Aorta (tissue), 5 donors: ENCODE results near the gene LTB. TPM values are rescaled to one million over a fixed set of nuclear protein-coding genes. Genes with fewer than 3 reads are reported as not detected.

Experiments
- ATAC-seq: fragments of 200-7000 bp; cut with Tn5 transposase; one replicate; pipeline ENCODE4 v1.9.1; 2022; ENCODE audit warnings: moderate library complexity; ENCODE audit not compliant: low FRiP score
- DNase-seq, 2 donors: peaks; one replicate each; pipeline ENCODE4 v3.0.0-alpha.2; 2020
- H3K27ac ChIP-seq, 2 donors: one replicate each; pipeline ENCODE4 v1.5.1; 2013; ENCODE audit warnings: low read length in 2 of 2, mild to moderate bottlenecking in 2 of 2, moderate library complexity in 2 of 2, control low read depth in 1 of 2, inconsistent platforms in 1 of 2, low read depth in 1 of 2
- H3K27me3 ChIP-seq, 2 donors: one replicate each; pipeline ENCODE4 v1.6.1; 2013; ENCODE audit warnings: control low read depth in 1 of 2, low read length in 1 of 2, mild to moderate bottlenecking in 1 of 2, moderate library complexity in 1 of 2; ENCODE audit not compliant: insufficient read depth in 2 of 2, control insufficient read depth in 1 of 2
- H3K36me3 ChIP-seq, 2 donors: one replicate each; pipeline ENCODE4 v1.6.1; 2013; ENCODE audit warnings: control low read depth in 1 of 2, low read length in 1 of 2, mild to moderate bottlenecking in 1 of 2; ENCODE audit not compliant: insufficient read depth in 2 of 2, control insufficient read depth in 1 of 2
- H3K4me1 ChIP-seq, 2 donors: one replicate each; pipeline ENCODE4 v1.6.1; 2013; ENCODE audit warnings: low read length in 2 of 2, control low read depth in 1 of 2, mild to moderate bottlenecking in 1 of 2, moderate library complexity in 1 of 2; ENCODE audit not compliant: insufficient read depth in 2 of 2, control insufficient read depth in 1 of 2
- H3K4me3 ChIP-seq, 2 donors: one replicate each; pipeline ENCODE4 v1.5.1; 2013; ENCODE audit warnings: low read length in 2 of 2, control low read depth in 1 of 2, mild to moderate bottlenecking in 1 of 2
- H3K9me3 ChIP-seq: one replicate; pipeline ENCODE4 v1.6.1; 2013; ENCODE audit warnings: mild to moderate bottlenecking, low read length; ENCODE audit not compliant: control insufficient read depth
- WGBS, 2 donors: extraction: QIAGEN DNeasy Blood & Tissue Kit; methylation state at CpG; one replicate each; pipeline ENCODE4 v1.1.7; 2013; 5-methylcytosine and 5-hydroxymethylcytosine counted together
- intact Hi-C, 2 donors: fragments of 100-400 bp; cut with DNase I; formaldehyde crosslinking; loops; one replicate each; pipeline versions ENCODE4 v1.14.2 to v1.15.0; 2022
- long read RNA-seq, 2 donors: library from polyadenylated mRNA; unstranded; transcript quantifications; one replicate each; pipeline ENCODE4 v2.0.0, GENCODE V29; 2020 to 2021
- polyA plus RNA-seq, 2 donors: library from polyadenylated mRNA; stranded (reverse); fragments of 200-250 nt; gene quantifications; one replicate each; pipeline ENCODE4 v1.2.3, GENCODE V29; 2013
- total RNA-seq, 2 donors: library from RNA; stranded (reverse); fragmentation: NEBNext Ultra II Directional; extraction: Animal tissue kit (Norgen Biotek cat#: 25700); gene quantifications; one replicate each; pipeline ENCODE4 v1.2.1, GENCODE V29; 2021
- donor health status: healthy with polysubstance abuse.
- donor health status: Bipolar disorder and iron deficiency.
- donor health status: DM: no; HTN: no; CAD: no.
- donor health status: DM: no; HTN: no; CAD: no.
- donor health status: DM: yes; HTN: yes; CAD: no.

LTB gene
- total RNA-seq, result 1 to 10 TPM; 1.4 to 3.6 TPM
- polyA plus RNA-seq, result 1 to 10 TPM in 1 of 2 donors, under 1 TPM in 1; 0.88 to 2.5 TPM
- long read RNA-seq, donor 1, partial matches to known transcripts, result 0 of 1 reads
- long read RNA-seq, donor 1, other reads (novel, unspliced or antisense), result 1 of 1 reads
- long read RNA-seq, donor 2, partial matches to known transcripts, result 0 of 5 reads
- long read RNA-seq, donor 2, other reads (novel, unspliced or antisense), result 1 of 5 reads

- no peaks in the 10 kb centered on the region for H3K9me3 ChIP-seq
- DNase-seq, result no peak
- peak within 1 kb of the TSS; percentile 20 to 32 for H3K4me3 ChIP-seq
- H3K27me3 ChIP-seq, result no peaks in the 10 kb centered on the region
- H3K4me1 ChIP-seq, result no peaks in the 10 kb centered on the region
- no peaks in the 10 kb centered on the region for H3K36me3 ChIP-seq
- intact Hi-C loops, result no loop called here
- H3K27ac ChIP-seq, result peak within 1 kb of the TSS in 1 of 2 donors; percentile 7
- no peak for ATAC-seq
- 81 to 86% methylated on average over 3 of the region's 3 CpGs for WGBS, 2 donors
Measured at GRCh38 chr6:31582230-31582643, at the start of gene LTB. TSS of gene LTB (minus strand) at chr6:31582424. CDS start at chr6:31582417, 7 bp downstream.

GRCh38 chr6:31631681-31632278 lies 49.6 kb upstream of the LTB start:
- ATAC-seq, result no peak

GRCh38 chr6:31631209-31631608 lies 49.0 kb upstream of the LTB start:
- ATAC-seq, result no peak

More at GRCh38 chr6:31631681-31632278, 49.6 kb upstream of the LTB start:
- H3K36me3 ChIP-seq, result peaks cover 14 to 23% of the 10 kb centered on the region in 2 donors
- intact Hi-C loops, result no loop called here
- no peak overlapping the region for H3K27ac ChIP-seq
- H3K9me3 ChIP-seq, result no peaks in the 10 kb centered on the region
- H3K27me3 ChIP-seq, result no peaks in the 10 kb centered on the region
- H3K4me1 ChIP-seq, result no peaks in the 10 kb centered on the region
- no peak overlapping the region for H3K4me3 ChIP-seq
- WGBS, 2 donors, result 84 to 87% methylated on average over 32 of the region's 32 CpGs
- no peak for DNase-seq

GRCh38 chr6:31630177-31630934 lies 48.1 kb upstream of the LTB start:
- Histone ChIP-seq H3K27ac (no peak overlapping the region), H3K4me1 (no peaks in the 10 kb centered on the region), H3K9me3 (no peaks in the 10 kb centered on the region), H3K36me3 (peaks cover 7 to 33% of the 10 kb centered on the region in 2 donors), H3K4me3 (no peak overlapping the region), H3K27me3 (no peaks in the 10 kb centered on the region)
- intact Hi-C loops, result no loop called here
- DNase-seq, result no peak
- 88 to 89% methylated on average over 25 of the region's 25 CpGs for whole genome bisulfite sequencing, 2 donors
- ATAC-seq, result no peak

More at GRCh38 chr6:31631209-31631608, 49.0 kb upstream of the LTB start:
- H3K9me3 ChIP-seq, result no peaks in the 10 kb centered on the region
- intact Hi-C loops, result no loop called here
- no peaks in the 10 kb centered on the region for H3K27me3 ChIP-seq
- no peak overlapping the region for H3K4me3 ChIP-seq
- H3K27ac ChIP-seq, result no peak overlapping the region
- 81 to 85% methylated on average over 16 of the region's 16 CpGs for WGBS, 2 donors
- H3K36me3 ChIP-seq, result peaks cover 8 to 27% of the 10 kb centered on the region in 2 donors
- no peak for DNase-seq
- no peaks in the 10 kb centered on the region for H3K4me1 ChIP-seq

- H3K4me1 ChIP-seq, result no peaks in the 10 kb centered on the region
- no peaks in the 10 kb centered on the region for H3K9me3 ChIP-seq
- WGBS, 2 donors, result 89 to 92% methylated on average over 7 of the region's 7 CpGs
- no peak for DNase-seq
- peaks cover 14 to 33% of the 10 kb centered on the region in 2 donors for H3K36me3 ChIP-seq
- H3K27ac ChIP-seq, result no peak overlapping the region
- H3K4me3 ChIP-seq, result no peak overlapping the region
- ATAC-seq, result no peak
- no peaks in the 10 kb centered on the region for H3K27me3 ChIP-seq
- intact Hi-C loops, result no loop called here
Measured at GRCh38 chr6:31629014-31629413, 46.8 kb upstream of the LTB start.

- Histone ChIP-seq H3K4me1 (no peaks in the 10 kb centered on the region), H3K27ac (no peak overlapping the region), H3K4me3 (no peak overlapping the region), H3K36me3 (peaks cover 14 to 33% of the 10 kb centered on the region in 2 donors), H3K27me3 (no peaks in the 10 kb centered on the region), H3K9me3 (no peaks in the 10 kb centered on the region)
- intact Hi-C loops, result loop anchor here in 1 of 2 donors (2.0 kb wide), 1 partner anchor 15 kb away; no protein-coding TSS in a partner anchor
- DNase-seq (no peak), ATAC-seq (no peak)
- 95 to 99% methylated on average over 15 to 19 of the region's 19 CpGs for WGBS, 2 donors
Measured at GRCh38 chr6:31627690-31628287, 45.6 kb upstream of the LTB start.

- intact Hi-C loops, result loop anchor here in 1 of 2 donors (2.0 kb wide), 1 partner anchor 16 kb away; no protein-coding TSS in a partner anchor
- no peaks in the 10 kb centered on the region for H3K4me1 ChIP-seq
- DNase-seq, result no peak
- ATAC-seq, result no peak
- no peaks in the 10 kb centered on the region for H3K9me3 ChIP-seq
- no peaks in the 10 kb centered on the region for H3K27me3 ChIP-seq
- 85 to 90% methylated on average over 10 of the region's 10 CpGs for WGBS, 2 donors
- peaks cover 14 to 33% of the 10 kb centered on the region in 2 donors for H3K36me3 ChIP-seq
- H3K27ac ChIP-seq, result no peak overlapping the region
- H3K4me3 ChIP-seq, result no peak overlapping the region
Measured at GRCh38 chr6:31626952-31627351, 44.7 kb upstream of the LTB start.

- Histone ChIP-seq H3K27me3 (no peaks in the 10 kb centered on the region), H3K36me3 (peaks cover 13 to 19% of the 10 kb centered on the region in 2 donors), H3K4me3 (no peak overlapping the region), H3K27ac (no peak overlapping the region), H3K9me3 (no peaks in the 10 kb centered on the region), H3K4me1 (no peaks in the 10 kb centered on the region)
- ATAC-seq (no peak), DNase-seq (no peak)
- WGBS, 2 donors, result 85 to 90% methylated on average over 10 of the region's 10 CpGs
- intact Hi-C loops, result loop anchor here (5.0 kb wide), 2 partner anchors 38 to 1962 kb away; partner anchors contain the start of genes C6orf47 (in 1 of the 2) and GPANK1 (in 1 of the 2)
Measured at GRCh38 chr6:31624070-31624469, 41.8 kb upstream of the LTB start.
